Measurements from ENCODE around the gene CHKA. TPM values are rescaled to one million over a fixed set of nuclear protein-coding genes. Genes with fewer than 3 reads are reported as not detected.
"Not testable (repeated sequence)": the region's sequence is repeated elsewhere in the genome, so short reads cannot be mapped to it uniquely, and the experiment has no call there.

Gene CHKA
- polyA plus RNA-seq, 2 donors: 3.7 to 7.3 TPM

GRCh38 chr11:68099474-68100405, 21.4 kb downstream of the CHKA start:
- H3K9me3 ChIP-seq (ENCODE audit: control insufficient read depth in 2 of 2, insufficient read depth in 1 of 2, low read depth in 1 of 2, low read length in 1 of 2): no peaks in the 10 kb centered on the region
- no peaks in the 10 kb centered on the region for H3K36me3 ChIP-seq (ENCODE audit: control insufficient read depth in 2 of 2, insufficient read depth in 2 of 2, low read length in 1 of 2)
- WGBS, 2 donors: 32 to 46% methylated on average over 12 of the region's 12 CpGs
- no peak overlapping the region for H3K27ac ChIP-seq (ENCODE audit: low read depth in 2 of 2, low read length in 1 of 2)
- H3K27me3 ChIP-seq (ENCODE audit: control insufficient read depth in 1 of 2, insufficient read depth in 2 of 2, low read length in 2 of 2): no peaks in the 10 kb centered on the region
- H3K4me1 ChIP-seq (ENCODE audit: control insufficient read depth in 2 of 2, insufficient read depth in 2 of 2, low read length in 1 of 2): no peaks in the 10 kb centered on the region
- H3K4me3 ChIP-seq (ENCODE audit: low read depth in 1 of 2, low read length in 2 of 2): no peak overlapping the region

GRCh38 chr11:68099057-68099456, 22.1 kb downstream of the CHKA start:
- Histone ChIP-seq H3K9me3 (ENCODE audit: control insufficient read depth in 2 of 2, insufficient read depth in 1 of 2, low read depth in 1 of 2, low read length in 1 of 2) (no peaks in the 10 kb centered on the region), H3K27me3 (ENCODE audit: control insufficient read depth in 1 of 2, insufficient read depth in 2 of 2, low read length in 2 of 2) (no peaks in the 10 kb centered on the region), H3K4me3 (ENCODE audit: low read depth in 1 of 2, low read length in 2 of 2) (no peak overlapping the region), H3K36me3 (ENCODE audit: control insufficient read depth in 2 of 2, insufficient read depth in 2 of 2, low read length in 1 of 2) (no peaks in the 10 kb centered on the region), H3K4me1 (ENCODE audit: control insufficient read depth in 2 of 2, insufficient read depth in 2 of 2, low read length in 1 of 2) (no peaks in the 10 kb centered on the region), H3K27ac (ENCODE audit: low read depth in 2 of 2, low read length in 1 of 2) (no peak overlapping the region)

GRCh38 chr11:68096962-68097361, 24.2 kb downstream of the CHKA start:
- no peaks in the 10 kb centered on the region for H3K9me3 ChIP-seq (ENCODE audit: control insufficient read depth in 2 of 2, insufficient read depth in 1 of 2, low read depth in 1 of 2, low read length in 1 of 2)
- no peaks in the 10 kb centered on the region for H3K36me3 ChIP-seq (ENCODE audit: control insufficient read depth in 2 of 2, insufficient read depth in 2 of 2, low read length in 1 of 2)
- H3K27me3 ChIP-seq (ENCODE audit: control insufficient read depth in 1 of 2, insufficient read depth in 2 of 2, low read length in 2 of 2): no peaks in the 10 kb centered on the region
- 85 to 95% methylated on average over 8 of the region's 8 CpGs for WGBS, 2 donors
- H3K4me1 ChIP-seq (ENCODE audit: control insufficient read depth in 2 of 2, insufficient read depth in 2 of 2, low read length in 1 of 2): no peaks in the 10 kb centered on the region
- H3K27ac ChIP-seq (ENCODE audit: low read depth in 2 of 2, low read length in 1 of 2): no peak overlapping the region
- H3K4me3 ChIP-seq (ENCODE audit: low read depth in 1 of 2, low read length in 2 of 2): no peak overlapping the region

- Histone ChIP-seq H3K27me3 (ENCODE audit: control insufficient read depth in 1 of 2, insufficient read depth in 2 of 2, low read length in 2 of 2) (no peaks in the 10 kb centered on the region), H3K36me3 (ENCODE audit: control insufficient read depth in 2 of 2, insufficient read depth in 2 of 2, low read length in 1 of 2) (no peaks in the 10 kb centered on the region)
- WGBS, 2 donors: 85 to 90% methylated on average over 4 of the region's 4 CpGs
These were observed 27.6 kb downstream of the CHKA start for GRCh38 chr11:68093565-68093964.

GRCh38 chr11:68092946-68093345, 28.2 kb downstream of the CHKA start:
- H3K27me3 ChIP-seq (ENCODE audit: control insufficient read depth in 1 of 2, insufficient read depth in 2 of 2, low read length in 2 of 2); H3K4me3 ChIP-seq (ENCODE audit: low read depth in 1 of 2, low read length in 2 of 2); H3K36me3 ChIP-seq (ENCODE audit: control insufficient read depth in 2 of 2, insufficient read depth in 2 of 2, low read length in 1 of 2); H3K4me1 ChIP-seq (ENCODE audit: control insufficient read depth in 2 of 2, insufficient read depth in 2 of 2, low read length in 1 of 2); H3K9me3 ChIP-seq (ENCODE audit: control insufficient read depth in 2 of 2, insufficient read depth in 1 of 2, low read depth in 1 of 2, low read length in 1 of 2); H3K27ac ChIP-seq (ENCODE audit: low read depth in 2 of 2, low read length in 1 of 2): not testable (repeated sequence)
- 93 to 94% methylated on average over 3 of the region's 3 CpGs for WGBS, 2 donors

More at GRCh38 chr11:68093565-68093964, 27.6 kb downstream of the CHKA start:
- Histone ChIP-seq H3K4me1 (ENCODE audit: control insufficient read depth in 2 of 2, insufficient read depth in 2 of 2, low read length in 1 of 2) (no peaks in the 10 kb centered on the region), H3K27ac (ENCODE audit: low read depth in 2 of 2, low read length in 1 of 2) (no peak overlapping the region), H3K4me3 (ENCODE audit: low read depth in 1 of 2, low read length in 2 of 2) (no peak overlapping the region), H3K9me3 (ENCODE audit: control insufficient read depth in 2 of 2, insufficient read depth in 1 of 2, low read depth in 1 of 2, low read length in 1 of 2) (no peaks in the 10 kb centered on the region)

- no peaks in the 10 kb centered on the region for H3K36me3 ChIP-seq (ENCODE audit: control insufficient read depth in 2 of 2, insufficient read depth in 2 of 2, low read length in 1 of 2)
- H3K27me3 ChIP-seq (ENCODE audit: control insufficient read depth in 1 of 2, insufficient read depth in 2 of 2, low read length in 2 of 2): no peaks in the 10 kb centered on the region
- 84 to 92% methylated on average over 2 of the region's 2 CpGs for WGBS, 2 donors
- H3K4me3 ChIP-seq (ENCODE audit: low read depth in 1 of 2, low read length in 2 of 2): no peak overlapping the region
- H3K9me3 ChIP-seq (ENCODE audit: control insufficient read depth in 2 of 2, insufficient read depth in 1 of 2, low read depth in 1 of 2, low read length in 1 of 2): no peaks in the 10 kb centered on the region
- no peak overlapping the region for H3K27ac ChIP-seq (ENCODE audit: low read depth in 2 of 2, low read length in 1 of 2)
- no peaks in the 10 kb centered on the region for H3K4me1 ChIP-seq (ENCODE audit: control insufficient read depth in 2 of 2, insufficient read depth in 2 of 2, low read length in 1 of 2)
These were observed 28.8 kb downstream of the CHKA start for GRCh38 chr11:68092411-68092810.

- WGBS, 2 donors: 48 to 61% methylated on average over 6 of the region's 6 CpGs
- Histone ChIP-seq H3K4me1 (ENCODE audit: control insufficient read depth in 2 of 2, insufficient read depth in 2 of 2, low read length in 1 of 2) (no peaks in the 10 kb centered on the region), H3K27ac (ENCODE audit: low read depth in 2 of 2, low read length in 1 of 2) (no peak overlapping the region)
These were observed 30.5 kb downstream of the CHKA start for GRCh38 chr11:68090706-68091105.

GRCh38 chr11:68090287-68090686, 30.9 kb downstream of the CHKA start:
- no peaks in the 10 kb centered on the region for H3K36me3 ChIP-seq (ENCODE audit: control insufficient read depth in 2 of 2, insufficient read depth in 2 of 2, low read length in 1 of 2)
- no peak overlapping the region for H3K27ac ChIP-seq (ENCODE audit: low read depth in 2 of 2, low read length in 1 of 2)
- 53 to 79% methylated on average over 1 of the region's 1 CpG for WGBS, 2 donors
- H3K9me3 ChIP-seq (ENCODE audit: control insufficient read depth in 2 of 2, insufficient read depth in 1 of 2, low read depth in 1 of 2, low read length in 1 of 2): no peaks in the 10 kb centered on the region
- no peak overlapping the region for H3K4me3 ChIP-seq (ENCODE audit: low read depth in 1 of 2, low read length in 2 of 2)
- no peaks in the 10 kb centered on the region for H3K27me3 ChIP-seq (ENCODE audit: control insufficient read depth in 1 of 2, insufficient read depth in 2 of 2, low read length in 2 of 2)
- no peaks in the 10 kb centered on the region for H3K4me1 ChIP-seq (ENCODE audit: control insufficient read depth in 2 of 2, insufficient read depth in 2 of 2, low read length in 1 of 2)

More at GRCh38 chr11:68090706-68091105, 30.5 kb downstream of the CHKA start:
- Histone ChIP-seq H3K27me3 (ENCODE audit: control insufficient read depth in 1 of 2, insufficient read depth in 2 of 2, low read length in 2 of 2) (no peaks in the 10 kb centered on the region), H3K36me3 (ENCODE audit: control insufficient read depth in 2 of 2, insufficient read depth in 2 of 2, low read length in 1 of 2) (no peaks in the 10 kb centered on the region), H3K4me3 (ENCODE audit: low read depth in 1 of 2, low read length in 2 of 2) (no peak overlapping the region), H3K9me3 (ENCODE audit: control insufficient read depth in 2 of 2, insufficient read depth in 1 of 2, low read depth in 1 of 2, low read length in 1 of 2) (no peaks in the 10 kb centered on the region)

- Histone ChIP-seq H3K36me3 (ENCODE audit: control insufficient read depth in 2 of 2, insufficient read depth in 2 of 2, low read length in 1 of 2) (no peaks in the 10 kb centered on the region), H3K4me1 (ENCODE audit: control insufficient read depth in 2 of 2, insufficient read depth in 2 of 2, low read length in 1 of 2) (no peaks in the 10 kb centered on the region), H3K27ac (ENCODE audit: low read depth in 2 of 2, low read length in 1 of 2) (no peak overlapping the region), H3K9me3 (ENCODE audit: control insufficient read depth in 2 of 2, insufficient read depth in 1 of 2, low read depth in 1 of 2, low read length in 1 of 2) (no peaks in the 10 kb centered on the region), H3K4me3 (ENCODE audit: low read depth in 1 of 2, low read length in 2 of 2) (no peak overlapping the region), H3K27me3 (ENCODE audit: control insufficient read depth in 1 of 2, insufficient read depth in 2 of 2, low read length in 2 of 2) (no peaks in the 10 kb centered on the region)
- WGBS, 2 donors: 90 to 94% methylated on average over 8 of the region's 8 CpGs
These were observed 31.5 kb downstream of the CHKA start for GRCh38 chr11:68089679-68090078.

GRCh38 chr11:68083517-68083916, 37.7 kb downstream of the CHKA start:
- Histone ChIP-seq H3K4me1 (ENCODE audit: control insufficient read depth in 2 of 2, insufficient read depth in 2 of 2, low read length in 1 of 2) (no peaks in the 10 kb centered on the region), H3K27ac (ENCODE audit: low read depth in 2 of 2, low read length in 1 of 2) (no peak overlapping the region), H3K4me3 (ENCODE audit: low read depth in 1 of 2, low read length in 2 of 2) (no peak overlapping the region), H3K36me3 (ENCODE audit: control insufficient read depth in 2 of 2, insufficient read depth in 2 of 2, low read length in 1 of 2) (no peaks in the 10 kb centered on the region), H3K9me3 (ENCODE audit: control insufficient read depth in 2 of 2, insufficient read depth in 1 of 2, low read depth in 1 of 2, low read length in 1 of 2) (no peaks in the 10 kb centered on the region), H3K27me3 (ENCODE audit: control insufficient read depth in 1 of 2, insufficient read depth in 2 of 2, low read length in 2 of 2) (no peaks in the 10 kb centered on the region)
- 80 to 92% methylated on average over 3 of the region's 3 CpGs for WGBS, 2 donors
